HG03097 (cell line): ENCODE results near the gene PTGES3L.

Source experiments
- ATAC-seq: cut with Tn5 transposase; IDR thresholded peaks from one replicate; pipeline ENCODE4 v1.9.1; 2021; ENCODE audit not compliant: unreplicated experiment, low FRiP score

The PTGES3L gene

GRCh38 chr17:42979511-42980273, at the start of gene PTGES3L:
PTGES3L (minus strand) TSS chr17:42980080; CDS start chr17:42980053, 27 bp downstream.
- no peak for ATAC-seq

DNA sequence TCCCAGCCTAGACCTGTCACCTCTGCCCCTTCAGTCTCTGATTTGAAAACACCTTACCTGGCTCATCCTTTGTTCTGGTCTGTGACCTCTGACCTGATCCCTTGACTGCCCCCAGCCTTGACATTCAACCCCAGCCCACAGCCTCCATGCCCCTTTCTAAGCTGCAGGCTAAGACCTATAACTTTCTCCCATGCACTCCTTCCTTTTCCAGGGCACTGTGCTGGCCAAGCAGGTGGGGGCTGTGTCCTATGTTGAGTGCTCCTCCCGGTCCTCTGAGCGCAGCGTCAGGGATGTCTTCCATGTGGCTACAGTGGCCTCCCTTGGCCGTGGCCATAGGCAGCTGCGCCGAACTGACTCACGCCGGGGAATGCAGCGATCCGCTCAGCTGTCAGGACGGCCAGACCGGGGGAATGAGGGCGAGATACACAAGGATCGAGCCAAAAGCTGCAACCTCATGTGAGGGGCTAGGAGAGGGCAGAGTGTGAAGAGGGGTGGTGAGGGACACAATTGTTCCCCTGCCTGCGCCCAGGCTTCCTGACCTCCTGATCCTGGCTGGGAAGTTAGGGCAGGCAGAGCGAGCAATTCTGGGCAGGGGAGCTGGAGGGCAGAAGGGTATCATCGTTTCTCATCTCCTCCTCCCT, 48.5 kb upstream of the PTGES3L start:
- ATAC-seq = no peak

DNA sequence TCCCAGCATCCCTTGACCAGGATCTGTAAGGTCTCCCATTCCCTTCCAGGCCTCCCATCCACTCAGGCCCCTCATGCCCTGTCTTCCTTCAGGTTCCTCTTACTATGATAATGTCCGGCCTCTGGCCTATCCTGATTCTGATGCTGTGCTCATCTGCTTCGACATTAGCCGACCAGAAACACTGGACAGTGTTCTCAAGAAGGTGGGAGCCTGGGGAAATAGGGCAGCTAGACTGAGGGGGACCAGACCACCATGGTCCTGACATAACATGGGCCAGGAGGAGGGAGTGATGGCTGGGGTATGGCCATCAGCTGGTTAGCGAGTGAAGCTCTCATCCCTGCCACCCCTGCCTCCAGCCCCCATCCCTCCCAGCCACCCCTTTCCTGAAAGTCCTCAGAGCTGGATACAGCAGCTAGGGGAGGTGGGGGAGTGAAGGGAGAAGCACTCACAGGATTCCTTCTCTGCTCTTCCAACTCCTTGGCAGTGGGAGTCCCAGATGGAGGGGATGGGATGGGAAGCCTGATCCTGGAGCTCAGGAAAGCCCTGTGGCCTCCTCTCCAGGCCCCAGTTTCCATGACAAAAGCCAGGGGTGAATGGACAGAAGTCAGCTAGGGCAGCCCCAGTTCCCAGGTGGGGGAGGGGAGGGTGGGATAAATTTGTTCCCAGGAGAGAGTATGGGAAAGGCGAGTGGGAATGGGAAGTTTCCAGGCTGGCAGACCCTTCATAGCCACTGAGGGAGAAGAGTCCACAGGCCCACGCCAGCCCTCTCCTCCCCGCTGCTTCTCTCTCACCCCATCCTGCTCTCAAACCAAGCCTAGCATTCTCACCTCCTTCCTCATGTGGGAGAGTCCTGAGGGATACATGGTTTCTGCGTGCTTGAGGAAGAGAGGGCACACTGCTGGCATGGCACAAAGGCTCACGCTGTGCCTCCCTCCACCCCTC, 47.5 kb upstream of the PTGES3L start:
- ATAC-seq = no peak

- no peak for ATAC-seq
Measured at GRCh38 chr17:43026595-43026994, 46.7 kb upstream of the PTGES3L start.

GRCh38 chr17:43025766-43026537, 46.1 kb upstream of the PTGES3L start:
- ATAC-seq = no peak

GRCh38 chr17:43025290-43025657, 45.4 kb upstream of the PTGES3L start:
- ATAC-seq = no peak

- ATAC-seq = no peak
Measured at GRCh38 chr17:43024407-43025289, 44.8 kb upstream of the PTGES3L start, which contains the start of gene RND2. RND2 (plus strand) TSS chr17:43025231; CDS start chr17:43025348, 117 bp downstream.

- ATAC-seq = no peak
Measured at GRCh38 chr17:43021741-43022512, 42.0 kb upstream of the PTGES3L start, which contains the start of gene VAT1. VAT1 (minus strand) TSS chr17:43022385; CDS start chr17:43022322, 63 bp downstream.

GRCh38 chr17:43020789-43021740, 41.2 kb upstream of the PTGES3L start:
- no peak for ATAC-seq

DNA sequence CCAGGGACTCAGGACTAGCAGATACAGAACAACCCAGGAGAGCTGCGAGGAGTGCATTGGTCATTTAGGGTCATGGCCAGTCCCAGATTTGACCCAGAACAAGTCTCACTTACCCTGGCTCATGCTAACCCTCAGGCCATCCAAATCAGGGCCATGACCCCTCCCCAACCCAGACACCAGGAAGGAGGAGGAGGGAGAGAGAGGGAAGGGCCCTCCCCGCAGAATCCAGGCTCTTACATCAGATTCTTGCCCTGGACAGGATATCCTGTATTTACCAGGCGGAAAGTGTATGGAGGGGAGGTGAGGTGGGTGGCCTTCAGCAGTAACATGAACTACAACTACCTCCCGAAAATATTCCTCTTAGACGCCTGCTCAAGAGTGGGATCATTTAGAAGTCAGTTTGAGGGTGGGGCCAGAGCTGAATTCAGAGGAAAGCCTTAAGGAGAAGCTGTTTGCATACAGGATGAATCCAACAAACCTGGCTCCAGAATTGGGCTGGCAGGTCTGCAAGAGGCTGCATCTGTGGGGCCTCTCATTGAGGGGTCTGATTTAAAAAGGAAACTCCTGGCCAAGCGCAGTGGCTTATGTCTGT, 40.2 kb upstream of the PTGES3L start:
- ATAC-seq = no peak

DNA sequence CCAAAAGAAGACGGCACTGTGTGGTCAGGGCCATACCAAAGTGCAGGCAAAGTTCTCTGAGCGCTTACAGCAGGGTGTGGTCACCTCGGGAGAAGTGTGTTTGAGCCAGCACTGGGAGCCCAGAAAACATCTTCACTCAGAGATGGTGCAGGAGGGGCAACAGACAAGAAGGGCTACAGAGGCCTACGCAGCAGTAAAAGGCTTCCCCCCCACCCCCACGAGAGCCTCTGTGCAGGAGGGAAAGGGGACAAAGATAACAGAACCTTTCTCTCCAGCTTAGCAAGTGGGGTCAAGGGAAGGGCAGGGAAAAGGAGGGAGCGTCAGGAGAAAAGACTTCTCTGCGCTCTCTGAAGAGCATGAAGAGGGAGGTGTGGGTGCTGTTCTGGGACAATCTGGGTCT, 39.5 kb upstream of the PTGES3L start:
- ATAC-seq = no peak

- ATAC-seq = no peak
Measured at GRCh38 chr17:43018932-43019331, 39.1 kb upstream of the PTGES3L start.

DNA sequence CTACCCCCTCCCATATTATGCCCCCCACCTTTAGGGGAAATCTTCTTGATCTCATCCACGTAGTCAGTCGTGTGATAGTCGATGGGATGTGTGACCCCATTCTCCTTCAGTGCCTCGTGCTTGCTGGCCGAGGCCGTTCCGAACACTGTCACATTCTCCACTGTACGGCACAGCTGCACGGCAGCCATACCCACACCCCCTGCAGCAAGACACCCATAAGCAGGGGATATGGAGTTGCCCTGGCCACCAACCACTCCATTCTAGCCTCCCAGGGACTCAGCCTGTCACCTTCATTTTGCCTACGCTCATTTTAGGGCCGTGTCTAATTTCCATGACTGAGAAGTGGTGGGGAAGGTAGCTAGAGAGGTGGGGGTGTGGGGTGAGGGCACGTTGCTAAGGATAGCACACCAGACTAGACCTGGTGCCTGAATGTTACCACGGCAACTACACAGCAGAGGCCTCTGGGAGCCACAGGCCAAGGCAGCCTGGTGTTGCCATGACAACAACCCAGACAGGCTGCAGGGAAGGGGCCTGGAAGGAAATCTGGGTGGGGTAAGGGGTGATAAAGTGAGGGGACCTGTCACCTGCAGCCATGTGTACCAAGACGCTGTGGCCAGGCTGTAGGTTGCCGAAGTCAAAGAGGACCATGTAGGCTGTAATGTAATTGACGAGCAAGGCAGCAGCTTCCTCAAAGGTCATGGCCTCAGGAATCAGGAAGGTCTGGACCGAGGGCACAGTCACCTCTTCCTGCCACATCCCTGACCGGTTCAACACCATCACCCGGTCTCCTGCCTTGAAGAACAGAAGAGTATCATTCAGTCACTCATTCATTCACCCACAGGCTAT, 38.4 kb upstream of the PTGES3L start:
- no peak for ATAC-seq

DNA sequence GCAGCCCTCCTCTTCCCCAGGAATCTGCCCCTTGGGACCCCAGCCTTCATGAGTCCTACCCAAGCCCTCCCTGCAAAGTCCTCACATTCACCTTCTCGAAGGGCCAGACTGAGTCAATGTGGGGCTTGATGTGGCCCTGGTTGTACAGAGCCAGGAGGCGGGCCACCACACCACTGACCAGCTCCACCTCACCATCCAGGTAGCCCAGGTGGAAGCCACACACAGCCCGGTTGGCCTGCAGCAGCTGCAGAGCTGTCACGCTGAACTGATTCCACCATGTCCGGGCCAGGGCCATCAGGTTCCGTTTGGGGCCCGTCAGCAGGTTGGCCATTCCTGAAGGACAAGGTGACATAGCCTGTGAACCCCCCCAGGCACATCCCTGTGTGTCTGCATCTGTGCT, 36.3 kb upstream of the PTGES3L start:
- ATAC-seq = no peak

GRCh38 chr17:43015579-43015978, 35.7 kb upstream of the PTGES3L start:
- no peak for ATAC-seq
